HG02884 (cell line): Measurements from ENCODE around the gene KRTAP9-7.
"Not testable (repeated sequence)": the region's sequence is repeated elsewhere in the genome, so short reads cannot be mapped to it uniquely, and the experiment has no call there.

Source experiments
- ATAC-seq: cut with Tn5 transposase; IDR thresholded peaks from one replicate; pipeline ENCODE4 v1.9.1; 2021; ENCODE audit warnings: mild to moderate bottlenecking, moderate library complexity; ENCODE audit not compliant: unreplicated experiment

Gene KRTAP9-7

GRCh38 chr17:41271323-41271722 lies 4.2 kb upstream of the KRTAP9-7 start:
- ATAC-seq = not testable (repeated sequence)

GRCh38 chr17:41271858-41272257 lies 3.6 kb upstream of the KRTAP9-7 start:
- no peak for ATAC-seq

GRCh38 chr17:41278176-41278955 lies 2.9 kb downstream of the KRTAP9-7 start:
- no peak for ATAC-seq

GRCh38 chr17:41284043-41284442 lies 8.5 kb downstream of the KRTAP9-7 start:
- no peak for ATAC-seq

GRCh38 chr17:41284546-41284945 lies 9.0 kb downstream of the KRTAP9-7 start:
- no peak for ATAC-seq

- no peak for ATAC-seq
These were observed 11.6 kb downstream of the KRTAP9-7 start for GRCh38 chr17:41287050-41287449.

- no peak for ATAC-seq
These were observed 18.5 kb downstream of the KRTAP9-7 start for GRCh38 chr17:41294016-41294415.

- no peak for ATAC-seq
These were observed 21.3 kb downstream of the KRTAP9-7 start for GRCh38 chr17:41296846-41297245.

- ATAC-seq = no peak
These were observed 23.1 kb downstream of the KRTAP9-7 start for GRCh38 chr17:41298458-41299135.

GRCh38 chr17:41301204-41301790 lies 25.8 kb downstream of the KRTAP9-7 start:
- ATAC-seq = no peak

- ATAC-seq = no peak
These were observed 26.7 kb downstream of the KRTAP9-7 start, which contains the start of gene KRTAP29-1 for GRCh38 chr17:41301916-41302901. Gene KRTAP29-1 (minus strand): TSS chr17:41302851. CDS start chr17:41302851, 0 bp downstream.

- no peak for ATAC-seq
These were observed 27.5 kb downstream of the KRTAP9-7 start for GRCh38 chr17:41302981-41303380.

GRCh38 chr17:41304091-41304490 lies 28.6 kb downstream of the KRTAP9-7 start:
- no peak for ATAC-seq

- no peak for ATAC-seq
These were observed 32.1 kb downstream of the KRTAP9-7 start for GRCh38 chr17:41307647-41308046.

- ATAC-seq = no peak
These were observed 32.9 kb downstream of the KRTAP9-7 start for GRCh38 chr17:41308251-41308917.

- ATAC-seq = no peak
These were observed 33.4 kb downstream of the KRTAP9-7 start, which contains the start of gene KRTAP16-1 for GRCh38 chr17:41308918-41309359. Gene KRTAP16-1 (minus strand): TSS chr17:41309309. CDS start chr17:41309253, 56 bp downstream.

GRCh38 chr17:41311111-41311510 lies 35.6 kb downstream of the KRTAP9-7 start:
- ATAC-seq = no peak

GRCh38 chr17:41315204-41315794 lies 39.8 kb downstream of the KRTAP9-7 start, which contains the start of gene KRTAP17-1:
Gene KRTAP17-1 (minus strand): TSS chr17:41315710. CDS start chr17:41315650, 60 bp downstream.
- ATAC-seq = no peak

GRCh38 chr17:41315814-41316445 lies 40.4 kb downstream of the KRTAP9-7 start:
- no peak for ATAC-seq
